ENCODE results near the gene ADCY5. TPM values are rescaled to one million over a fixed set of nuclear protein-coding genes. Genes with fewer than 3 reads are reported as not detected.
"Not testable (repeated sequence)": the region's sequence is repeated elsewhere in the genome, so short reads cannot be mapped to it uniquely, and the experiment has no call there.

Gene ADCY5
- total RNA-seq, result not detected

GRCh38 chr3:123448536-123449101 lies at the start of gene ADCY5:
Gene ADCY5 (minus strand): TSS chr3:123449090. CDS start chr3:123448545, 545 bp downstream.
- ATAC-seq (no peak), DNase-seq (peak; percentile 15)
- no peak within 1 kb of the TSS for H3K27ac Mint-ChIP-seq
- no peaks in the 10 kb centered on the region for H3K9me3 Mint-ChIP-seq (ENCODE audit: low read depth)
- peaks cover 45% of the 10 kb centered on the region for H3K27me3 Mint-ChIP-seq
- H3K4me3 Mint-ChIP-seq, result no peak within 1 kb of the TSS
- no peaks in the 10 kb centered on the region for H3K4me1 Mint-ChIP-seq
- ChIA-PET CTCF (interaction anchor here (0.5 to 2.4 kb wide), 4 partner anchors 10 to 495 kb away, joined by 3 to 16 read pairs (median 4); no protein-coding TSS in a partner anchor), POLR2A (no interaction called here)
- no peaks in the 10 kb centered on the region for H3K36me3 Mint-ChIP-seq (ENCODE audit: low read depth)
- intact Hi-C loops (cut with DNase I, micrococcal nuclease), result loop anchor here (1.0 to 5.0 kb wide), 3 partner anchors 41 to 111 kb away; no protein-coding TSS in a partner anchor

GRCh38 chr3:123493912-123494311 lies 45.0 kb upstream of the ADCY5 start:
- Mint-ChIP-seq H3K27me3 (no peaks in the 10 kb centered on the region), H3K9me3 (ENCODE audit: low read depth) (no peaks in the 10 kb centered on the region), H3K4me3 (no peak overlapping the region), H3K4me1 (no peaks in the 10 kb centered on the region), H3K36me3 (ENCODE audit: low read depth) (peaks cover 9% of the 10 kb centered on the region), H3K27ac (peak overlapping the region; percentile 10)
- CTCF ChIA-PET, result interaction anchor here (0.9 kb wide), 1 partner anchor 47 kb away, joined by 3 read pairs; no protein-coding TSS in a partner anchor
- no peak for DNase-seq
- ATAC-seq, result no peak
- POLR2A ChIA-PET, result no interaction called here
- intact Hi-C loops (cut with DNase I, micrococcal nuclease), result no loop called here

- no peaks in the 10 kb centered on the region for H3K27me3 Mint-ChIP-seq
- ChIA-PET CTCF (interaction anchor here (1.9 to 3.6 kb wide), 2 partner anchors 59 to 68 kb away, joined by 4 to 17 read pairs; no protein-coding TSS in a partner anchor), POLR2A (no interaction called here)
- DNase-seq (no peak), ATAC-seq (no peak)
- intact Hi-C loops (cut with DNase I, micrococcal nuclease), result no loop called here
- no peak overlapping the region for H3K4me3 Mint-ChIP-seq
- no peaks in the 10 kb centered on the region for H3K4me1 Mint-ChIP-seq
- H3K27ac Mint-ChIP-seq, result no peak overlapping the region
- H3K9me3 Mint-ChIP-seq (ENCODE audit: low read depth), result no peaks in the 10 kb centered on the region
- peaks cover 3% of the 10 kb centered on the region for H3K36me3 Mint-ChIP-seq (ENCODE audit: low read depth)
Observed at GRCh38 chr3:123491966-123492587, 43.2 kb upstream of the ADCY5 start.

- Mint-ChIP-seq H3K27ac (no peak overlapping the region), H3K4me3 (no peak overlapping the region), H3K36me3 (ENCODE audit: low read depth) (peaks cover 3% of the 10 kb centered on the region), H3K4me1 (no peaks in the 10 kb centered on the region), H3K9me3 (ENCODE audit: low read depth) (no peaks in the 10 kb centered on the region), H3K27me3 (no peaks in the 10 kb centered on the region)
- intact Hi-C loops (cut with DNase I, micrococcal nuclease), result loop anchor here (1.0 to 2.0 kb wide), 3 partner anchors 41 to 160 kb away; no protein-coding TSS in a partner anchor
- ChIA-PET POLR2A (no interaction called here), CTCF (interaction anchor here (0.5 to 3.6 kb wide), 15 partner anchors 9 to 167 kb away, joined by 3 to 17 read pairs (median 3); no protein-coding TSS in a partner anchor)
- ATAC-seq, result peak; percentile 69
- DNase-seq, result peak; percentile 72
Observed at GRCh38 chr3:123489400-123490004, 40.6 kb upstream of the ADCY5 start.

- peaks cover 2% of the 10 kb centered on the region for H3K36me3 Mint-ChIP-seq (ENCODE audit: low read depth)
- ATAC-seq (no peak), DNase-seq (no peak)
- POLR2A ChIA-PET, result no interaction called here
- H3K4me1 Mint-ChIP-seq, result no peaks in the 10 kb centered on the region
- H3K9me3 Mint-ChIP-seq (ENCODE audit: low read depth), result no peaks in the 10 kb centered on the region
- CTCF ChIA-PET, result interaction anchor here (0.6 to 3.6 kb wide), 14 partner anchors 10 to 166 kb away, joined by 3 to 17 read pairs (median 3); no protein-coding TSS in a partner anchor
- intact Hi-C loops (cut with DNase I, micrococcal nuclease), result loop anchor here (1.0 to 2.0 kb wide), 3 partner anchors 40 to 159 kb away; no protein-coding TSS in a partner anchor
- no peak overlapping the region for H3K27ac Mint-ChIP-seq
- H3K4me3 Mint-ChIP-seq, result no peak overlapping the region
- no peaks in the 10 kb centered on the region for H3K27me3 Mint-ChIP-seq
Observed at GRCh38 chr3:123488645-123489347, 39.9 kb upstream of the ADCY5 start.

- intact Hi-C loops (cut with DNase I, micrococcal nuclease); H3K27me3 Mint-ChIP-seq; DNase-seq; H3K4me3 Mint-ChIP-seq; POLR2A ChIA-PET; H3K36me3 Mint-ChIP-seq (ENCODE audit: low read depth); CTCF ChIA-PET; ATAC-seq; H3K4me1 Mint-ChIP-seq; H3K9me3 Mint-ChIP-seq (ENCODE audit: low read depth); H3K27ac Mint-ChIP-seq: not testable (repeated sequence)
Observed at GRCh38 chr3:123487063-123487462, 38.2 kb upstream of the ADCY5 start.

GRCh38 chr3:123486460-123486859 lies 37.6 kb upstream of the ADCY5 start:
- Mint-ChIP-seq H3K4me3 (no peak overlapping the region), H3K36me3 (ENCODE audit: low read depth) (no peaks in the 10 kb centered on the region), H3K27ac (no peak overlapping the region), H3K9me3 (ENCODE audit: low read depth) (no peaks in the 10 kb centered on the region), H3K4me1 (no peaks in the 10 kb centered on the region), H3K27me3 (no peaks in the 10 kb centered on the region)
- ATAC-seq (no peak), DNase-seq (no peak)
- ChIA-PET POLR2A (no interaction called here), CTCF (no interaction called here)
- intact Hi-C loops (cut with DNase I, micrococcal nuclease), result no loop called here

GRCh38 chr3:123485551-123485950 lies 36.7 kb upstream of the ADCY5 start:
- H3K9me3 Mint-ChIP-seq (ENCODE audit: low read depth), result no peaks in the 10 kb centered on the region

GRCh38 chr3:123483146-123483545 lies 34.3 kb upstream of the ADCY5 start:
- Mint-ChIP-seq H3K9me3 (ENCODE audit: low read depth) (no peaks in the 10 kb centered on the region), H3K4me1 (no peaks in the 10 kb centered on the region), H3K27me3 (peaks cover 2% of the 10 kb centered on the region), H3K36me3 (ENCODE audit: low read depth) (no peaks in the 10 kb centered on the region), H3K27ac (no peak overlapping the region), H3K4me3 (no peak overlapping the region)
- CTCF ChIA-PET, result interaction anchor here (0.6 to 1.4 kb wide), 3 partner anchors 17 to 837 kb away, joined by 3 read pairs; no protein-coding TSS in a partner anchor
- POLR2A ChIA-PET, result no interaction called here
- DNase-seq, result no peak
- ATAC-seq, result no peak
- intact Hi-C loops (cut with DNase I, micrococcal nuclease), result no loop called here

More at GRCh38 chr3:123485551-123485950, 36.7 kb upstream of the ADCY5 start:
- CTCF ChIA-PET, result interaction anchor here (2.0 kb wide), 1 partner anchor 156 kb away, joined by 6 read pairs; no protein-coding TSS in a partner anchor
- Mint-ChIP-seq H3K27ac (no peak overlapping the region), H3K36me3 (ENCODE audit: low read depth) (no peaks in the 10 kb centered on the region), H3K4me3 (no peak overlapping the region), H3K27me3 (peaks cover 2% of the 10 kb centered on the region), H3K4me1 (no peaks in the 10 kb centered on the region)
- ATAC-seq (no peak), DNase-seq (no peak)
- intact Hi-C loops (cut with DNase I, micrococcal nuclease), result no loop called here
- POLR2A ChIA-PET, result no interaction called here

GRCh38 chr3:123481722-123482457 lies 33.0 kb upstream of the ADCY5 start:
- H3K36me3 Mint-ChIP-seq (ENCODE audit: low read depth), result no peaks in the 10 kb centered on the region
- ChIA-PET CTCF (interaction anchor here (0.6 to 1.1 kb wide), 2 partner anchors 13 to 121 kb away, joined by 3 to 5 read pairs; no protein-coding TSS in a partner anchor), POLR2A (no interaction called here)
- H3K4me3 Mint-ChIP-seq, result no peak overlapping the region
- H3K27ac Mint-ChIP-seq, result no peak overlapping the region
- intact Hi-C loops (cut with DNase I, micrococcal nuclease), result no loop called here
- no peak for DNase-seq
- ATAC-seq, result no peak
- peaks cover 5% of the 10 kb centered on the region for H3K27me3 Mint-ChIP-seq
- H3K4me1 Mint-ChIP-seq, result no peaks in the 10 kb centered on the region
- H3K9me3 Mint-ChIP-seq (ENCODE audit: low read depth), result no peaks in the 10 kb centered on the region

- Mint-ChIP-seq H3K4me3 (no peak overlapping the region), H3K36me3 (ENCODE audit: low read depth) (no peaks in the 10 kb centered on the region), H3K4me1 (no peaks in the 10 kb centered on the region), H3K27ac (no peak overlapping the region), H3K9me3 (ENCODE audit: low read depth) (no peaks in the 10 kb centered on the region), H3K27me3 (peaks cover 5% of the 10 kb centered on the region)
- CTCF ChIA-PET, result interaction anchor here (1.1 kb wide), 1 partner anchor 121 kb away, joined by 3 read pairs; no protein-coding TSS in a partner anchor
- intact Hi-C loops (cut with DNase I, micrococcal nuclease), result no loop called here
- POLR2A ChIA-PET, result no interaction called here
- DNase-seq, result no peak
- no peak for ATAC-seq
Observed at GRCh38 chr3:123481071-123481470, 32.2 kb upstream of the ADCY5 start.
